Activated CD4-positive, alpha-beta memory T cell treated with anti-CD3 and anti-CD28 coated beads for 36 hours (primary cell): ENCODE measurements around the gene PDE1A. TPM values are rescaled to one million over a fixed set of nuclear protein-coding genes. Genes with fewer than 3 reads are reported as not detected.

Experiments
- CTCF ChIA-PET: fragments of 350-600 bp; sonication (Branson Sonifier 250); formaldehyde crosslinking; loops from one replicate; lab custom pipeline; 2021; ENCODE audit warnings: antibody characterized with exemption, inconsistent platforms; lab: Charles Lee
- POLR2A ChIA-PET: fragments of 350-600 bp; sonication (Branson Sonifier 250); formaldehyde crosslinking; loops from one replicate; lab custom pipeline; 2021; ENCODE audit warnings: antibody characterized with exemption; lab: Charles Lee
- DNase-seq: peaks from one replicate; pipeline ENCODE4 v3.0.0-alpha.2; 2020
- H3K27ac Mint-ChIP-seq: one replicate; pipeline ENCODE4 v1.8.0; 2021; ENCODE audit warnings: mixed read lengths
- H3K27me3 Mint-ChIP-seq: one replicate; pipeline ENCODE4 v1.8.0; 2021; ENCODE audit warnings: mixed read lengths
- H3K36me3 Mint-ChIP-seq: one replicate; pipeline ENCODE4 v1.8.0; 2021; ENCODE audit warnings: mixed read lengths
- H3K4me1 Mint-ChIP-seq: one replicate; pipeline ENCODE4 v1.8.0; 2021; ENCODE audit warnings: low read depth, mixed read lengths
- H3K4me3 Mint-ChIP-seq: one replicate; pipeline ENCODE4 v1.8.0; 2021; ENCODE audit warnings: mild to moderate bottlenecking, mixed read lengths
- H3K9me3 Mint-ChIP-seq: one replicate; pipeline ENCODE4 v1.8.0; 2021; ENCODE audit warnings: mixed read lengths
- intact Hi-C: fragments of 100-400 bp; cut with micrococcal nuclease; formaldehyde crosslinking; loops from one replicate; pipeline ENCODE4 v1.15.1; 2023
- total RNA-seq, 2 experiments: library from RNA; stranded (reverse); gene quantifications; one replicate each; pipeline ENCODE4 v1.2.3, GENCODE V29; 2021

PDE1A gene
- total RNA-seq, 2 experiments from 2014 or later = not detected

DNA sequence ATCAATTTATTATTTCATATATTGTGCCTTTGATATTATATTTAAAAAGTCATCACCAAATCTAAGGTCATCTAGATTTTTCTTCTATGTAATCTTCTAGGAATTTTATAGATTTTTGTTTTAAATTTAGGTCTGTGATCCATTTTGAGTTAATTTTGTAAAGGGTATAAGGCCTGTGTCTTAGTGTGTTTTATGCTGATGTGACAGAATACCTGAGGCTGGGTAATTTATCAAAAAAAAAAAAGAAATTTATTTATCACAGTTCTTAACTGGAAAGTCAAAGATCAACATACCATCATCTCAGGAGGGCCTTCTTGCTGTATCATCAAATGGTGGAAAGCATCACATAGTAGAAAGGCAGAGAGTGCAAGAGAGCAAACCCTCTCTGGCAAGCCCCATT is 216.2 kb downstream of the PDE1A start:
- Mint-ChIP-seq H3K36me3 (no peaks in the 10 kb centered on the region), H3K9me3 (no peaks in the 10 kb centered on the region), H3K4me1 (no peaks in the 10 kb centered on the region), H3K27ac (no peak overlapping the region), H3K4me3 (no peak overlapping the region), H3K27me3 (peaks cover 2% of the 10 kb centered on the region)
- ChIA-PET CTCF (no interaction called here), POLR2A (no interaction called here)
- DNase-seq = no peak
- intact Hi-C loops = no loop called here

DNA sequence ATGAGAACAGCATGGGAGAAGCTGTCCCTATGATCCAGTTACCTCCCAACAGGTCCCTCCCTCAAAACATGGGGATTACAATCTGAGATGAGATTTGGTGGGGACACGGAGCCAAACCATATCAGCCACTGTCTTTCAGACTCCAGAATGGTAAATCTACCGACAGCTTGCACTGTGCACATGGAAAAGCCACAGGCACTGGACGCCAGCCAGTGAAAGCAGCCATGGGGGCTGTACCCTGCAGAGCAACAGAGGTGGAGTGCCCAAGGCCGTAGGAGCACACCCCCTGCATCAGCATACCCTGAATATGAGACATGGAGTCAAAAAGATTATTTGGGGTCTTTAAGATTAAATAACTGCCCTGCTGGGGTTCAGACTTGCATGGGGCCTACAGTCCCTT is 218.4 kb downstream of the PDE1A start:
- H3K9me3 Mint-ChIP-seq = no peaks in the 10 kb centered on the region
- peaks cover 2% of the 10 kb centered on the region for H3K27me3 Mint-ChIP-seq
- POLR2A ChIA-PET = no interaction called here
- H3K4me3 Mint-ChIP-seq = no peak overlapping the region
- DNase-seq = no peak
- intact Hi-C loops = no loop called here
- H3K27ac Mint-ChIP-seq = no peak overlapping the region
- no peaks in the 10 kb centered on the region for H3K4me1 Mint-ChIP-seq
- CTCF ChIA-PET = no interaction called here
- no peaks in the 10 kb centered on the region for H3K36me3 Mint-ChIP-seq

DNA sequence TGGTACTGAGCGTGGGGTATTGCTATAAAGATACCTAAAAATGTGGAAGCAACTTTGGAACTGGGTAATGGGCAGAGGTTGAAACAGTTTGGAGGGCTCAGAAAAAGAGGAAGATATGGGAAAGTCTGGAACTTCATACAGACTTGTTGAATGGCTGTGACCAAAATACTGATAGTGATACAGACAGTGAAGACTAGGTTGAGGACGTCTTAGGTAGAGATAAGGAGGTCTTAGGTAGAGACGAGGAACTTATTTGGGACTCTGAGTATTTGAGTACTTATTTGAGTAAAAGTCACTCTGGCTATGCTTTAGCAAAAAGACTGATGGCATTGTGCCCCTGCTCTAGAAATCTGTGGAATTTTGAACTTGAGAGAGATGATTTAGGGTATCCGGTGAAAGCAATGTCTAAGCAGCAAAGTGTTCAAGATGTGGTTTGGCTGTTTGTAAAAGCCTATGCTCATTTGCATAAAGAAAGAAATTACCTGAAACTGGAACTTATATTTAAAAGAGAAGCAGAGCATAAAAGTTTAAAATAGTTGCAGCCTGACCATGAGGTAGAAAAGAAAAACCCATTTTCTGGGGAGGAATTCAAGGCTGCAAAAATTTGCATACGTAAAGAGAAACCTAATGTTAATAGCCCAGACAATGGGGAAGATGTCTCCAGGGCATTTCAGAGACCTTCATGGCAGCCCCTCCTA is 219.6 kb downstream of the PDE1A start:
- intact Hi-C loops = no loop called here
- no peaks in the 10 kb centered on the region for H3K9me3 Mint-ChIP-seq
- H3K27ac Mint-ChIP-seq = no peak overlapping the region
- no peak overlapping the region for H3K4me3 Mint-ChIP-seq
- no peaks in the 10 kb centered on the region for H3K36me3 Mint-ChIP-seq
- ChIA-PET POLR2A (no interaction called here), CTCF (no interaction called here)
- DNase-seq = no peak
- H3K27me3 Mint-ChIP-seq = peaks cover 2% of the 10 kb centered on the region
- no peaks in the 10 kb centered on the region for H3K4me1 Mint-ChIP-seq

DNA sequence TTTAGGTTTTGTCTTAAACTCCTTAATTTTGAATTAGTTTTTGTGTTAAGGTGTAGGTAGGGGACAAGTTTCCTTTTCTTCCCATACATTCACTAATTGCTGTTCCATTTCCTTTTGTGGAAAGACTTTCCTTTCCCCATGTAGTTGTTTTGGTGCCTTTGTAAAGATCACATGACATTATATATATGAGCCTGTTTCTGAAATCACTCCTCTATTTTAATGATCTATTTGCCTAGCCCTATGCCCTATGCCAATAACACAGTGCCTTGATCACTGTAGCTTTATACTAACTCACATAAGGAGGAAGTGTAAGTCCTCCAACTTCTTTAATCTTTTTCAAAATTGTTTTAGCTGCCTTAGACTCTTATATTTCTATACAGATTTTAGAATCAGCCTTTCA is 229.3 kb downstream of the PDE1A start:
- ChIA-PET POLR2A (no interaction called here), CTCF (no interaction called here)
- Mint-ChIP-seq H3K4me3 (no peak overlapping the region), H3K36me3 (no peaks in the 10 kb centered on the region), H3K9me3 (no peaks in the 10 kb centered on the region), H3K27ac (no peak overlapping the region), H3K4me1 (no peaks in the 10 kb centered on the region), H3K27me3 (peaks cover 2% of the 10 kb centered on the region)
- DNase-seq = no peak
- intact Hi-C loops = no loop called here

DNA sequence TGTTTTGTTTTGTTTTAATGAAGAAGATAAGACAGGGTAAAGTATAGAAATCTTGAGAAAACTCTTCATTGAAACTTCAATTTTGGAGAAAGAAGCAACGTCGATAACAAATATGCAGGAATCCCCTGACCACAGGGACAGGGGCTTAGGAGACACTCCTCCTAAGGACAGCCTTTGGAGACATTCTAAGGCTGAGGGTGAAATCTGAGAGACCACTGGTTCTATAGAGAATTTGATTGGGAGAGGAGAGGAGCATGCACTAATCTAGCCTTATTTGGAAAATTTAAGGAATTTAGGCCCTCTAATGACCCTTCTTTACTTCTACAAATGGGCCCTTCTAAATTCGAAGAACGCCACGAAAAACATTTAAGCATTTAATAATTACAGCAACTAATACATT is 233.5 kb downstream of the PDE1A start:
- no peak for DNase-seq
- intact Hi-C loops = no loop called here
- H3K9me3 Mint-ChIP-seq = no peaks in the 10 kb centered on the region
- H3K4me3 Mint-ChIP-seq = no peak overlapping the region
- peaks cover 4% of the 10 kb centered on the region for H3K27me3 Mint-ChIP-seq
- CTCF ChIA-PET = no interaction called here
- H3K4me1 Mint-ChIP-seq = no peaks in the 10 kb centered on the region
- no peak overlapping the region for H3K27ac Mint-ChIP-seq
- POLR2A ChIA-PET = no interaction called here
- no peaks in the 10 kb centered on the region for H3K36me3 Mint-ChIP-seq

DNA sequence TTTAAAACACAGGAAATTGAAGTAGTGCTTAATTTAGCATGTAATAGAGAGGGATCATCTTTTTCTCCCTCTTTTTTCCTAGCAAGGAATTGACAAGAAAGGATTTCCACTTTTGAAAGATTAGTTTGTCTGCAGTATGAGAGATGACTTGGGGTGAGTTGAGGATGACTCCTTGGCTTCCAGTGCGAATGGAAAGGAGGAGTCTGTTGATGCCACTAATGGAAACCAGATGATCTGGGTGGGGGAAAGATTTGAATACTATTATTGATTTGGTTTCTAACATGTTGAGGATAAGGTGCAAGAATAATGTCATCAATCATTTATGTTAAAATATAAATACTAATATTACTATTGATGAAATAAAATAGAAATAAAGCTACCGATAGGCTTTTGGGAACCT is 235.8 kb downstream of the PDE1A start:
- H3K4me3 Mint-ChIP-seq = no peak overlapping the region
- H3K27ac Mint-ChIP-seq = no peak overlapping the region
- intact Hi-C loops = no loop called here
- peaks cover 4% of the 10 kb centered on the region for H3K27me3 Mint-ChIP-seq
- POLR2A ChIA-PET = no interaction called here
- no peaks in the 10 kb centered on the region for H3K9me3 Mint-ChIP-seq
- H3K4me1 Mint-ChIP-seq = no peaks in the 10 kb centered on the region
- CTCF ChIA-PET = no interaction called here
- no peaks in the 10 kb centered on the region for H3K36me3 Mint-ChIP-seq
- DNase-seq = no peak

DNA sequence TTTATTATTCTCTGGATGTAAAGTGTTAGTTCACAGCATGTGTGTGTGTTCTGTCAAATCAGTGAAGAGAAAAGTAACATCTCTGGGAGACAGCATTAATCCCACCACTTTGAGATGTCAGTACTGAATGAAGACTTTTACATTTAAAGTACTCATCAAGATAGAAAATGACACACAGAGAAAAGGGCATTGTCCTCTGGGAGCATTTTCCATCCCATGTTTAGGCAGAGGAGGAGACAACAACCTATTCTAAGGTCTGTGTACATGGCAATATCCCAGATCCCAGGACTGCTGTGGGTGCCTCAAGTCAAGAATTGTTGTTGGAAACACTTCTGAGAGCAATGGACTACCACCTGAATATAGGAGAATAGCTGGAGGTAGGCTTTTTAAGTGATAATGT is 239.7 kb downstream of the PDE1A start:
- Mint-ChIP-seq H3K4me1 (no peaks in the 10 kb centered on the region), H3K36me3 (no peaks in the 10 kb centered on the region), H3K9me3 (peaks cover 8% of the 10 kb centered on the region), H3K27ac (no peak overlapping the region), H3K27me3 (peaks cover 5% of the 10 kb centered on the region), H3K4me3 (no peak overlapping the region)
- DNase-seq = no peak
- POLR2A ChIA-PET = no interaction called here
- intact Hi-C loops = loop anchor here (5.0 kb wide), 1 partner anchor 530 kb away; the partner anchor contains the start of gene DNAJC10
- CTCF ChIA-PET = interaction anchor here (0.7 to 4.6 kb wide), 7 partner anchors 8 to 793 kb away, joined by 3 to 22 read pairs (median 4); no protein-coding TSS in a partner anchor

DNA sequence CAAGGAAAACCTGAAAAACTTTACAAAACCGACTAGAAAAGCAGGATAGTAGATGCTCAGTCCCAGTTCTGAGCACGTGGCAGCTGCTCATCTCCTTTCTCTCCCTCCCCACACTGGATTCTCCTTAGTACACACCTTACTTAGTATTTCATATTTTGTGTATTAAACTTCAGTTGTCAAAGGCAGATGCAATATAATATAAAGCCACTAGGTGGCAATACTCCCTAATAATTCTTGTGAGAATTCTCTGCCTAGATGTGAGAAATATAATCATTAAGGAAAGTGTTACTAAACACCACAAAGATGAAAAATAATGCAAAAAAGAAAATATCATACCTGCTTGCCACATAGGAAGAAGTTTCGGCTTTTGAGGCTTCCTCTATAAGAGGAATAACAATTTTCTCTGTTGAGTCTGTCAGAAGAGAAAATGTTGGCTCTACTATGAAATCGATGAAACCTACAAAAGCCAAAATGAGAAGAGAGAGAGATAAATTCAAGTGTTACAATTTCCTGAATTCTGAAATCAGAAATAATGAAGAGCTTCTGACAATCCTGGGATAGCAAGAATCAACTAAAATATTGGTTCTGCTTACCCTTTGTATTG is 240.6 kb downstream of the PDE1A start:
- Mint-ChIP-seq H3K36me3 (no peaks in the 10 kb centered on the region), H3K27me3 (peaks cover 5% of the 10 kb centered on the region), H3K4me3 (no peak overlapping the region), H3K9me3 (peaks cover 8% of the 10 kb centered on the region), H3K4me1 (no peaks in the 10 kb centered on the region), H3K27ac (no peak overlapping the region)
- CTCF ChIA-PET = interaction anchor here (0.7 to 4.6 kb wide), 13 partner anchors 9 to 794 kb away, joined by 3 to 22 read pairs (median 3); no protein-coding TSS in a partner anchor
- DNase-seq = no peak
- POLR2A ChIA-PET = no interaction called here
- intact Hi-C loops = loop anchor here (1.0 to 5.0 kb wide), 3 partner anchors 463 to 794 kb away; partner anchors contain the start of gene DNAJC10

DNA sequence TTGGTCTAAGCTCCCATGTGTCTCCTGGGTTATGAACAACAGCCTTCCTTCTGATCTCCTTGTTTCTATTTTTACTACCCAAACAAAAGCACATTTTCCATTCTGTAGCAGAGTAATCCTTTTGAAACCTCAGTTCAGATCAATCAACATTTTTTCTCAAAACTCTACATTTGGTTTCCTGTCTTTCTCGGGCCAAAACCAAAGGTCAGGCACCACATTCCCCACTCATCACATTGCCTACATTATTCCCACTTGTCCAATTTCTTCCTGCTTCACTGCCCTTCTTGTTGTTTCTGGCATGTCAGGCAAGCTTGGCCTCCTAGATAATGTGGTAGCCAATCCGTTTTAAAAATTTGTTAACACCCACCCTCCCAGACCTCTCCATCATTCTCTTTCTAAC is 244.4 kb downstream of the PDE1A start:
- Mint-ChIP-seq H3K27me3 (peaks cover 3% of the 10 kb centered on the region), H3K4me1 (no peaks in the 10 kb centered on the region), H3K36me3 (no peaks in the 10 kb centered on the region), H3K9me3 (peaks cover 8% of the 10 kb centered on the region), H3K4me3 (no peak overlapping the region), H3K27ac (no peak overlapping the region)
- CTCF ChIA-PET = no interaction called here
- POLR2A ChIA-PET = no interaction called here
- intact Hi-C loops = no loop called here
- DNase-seq = no peak

DNA sequence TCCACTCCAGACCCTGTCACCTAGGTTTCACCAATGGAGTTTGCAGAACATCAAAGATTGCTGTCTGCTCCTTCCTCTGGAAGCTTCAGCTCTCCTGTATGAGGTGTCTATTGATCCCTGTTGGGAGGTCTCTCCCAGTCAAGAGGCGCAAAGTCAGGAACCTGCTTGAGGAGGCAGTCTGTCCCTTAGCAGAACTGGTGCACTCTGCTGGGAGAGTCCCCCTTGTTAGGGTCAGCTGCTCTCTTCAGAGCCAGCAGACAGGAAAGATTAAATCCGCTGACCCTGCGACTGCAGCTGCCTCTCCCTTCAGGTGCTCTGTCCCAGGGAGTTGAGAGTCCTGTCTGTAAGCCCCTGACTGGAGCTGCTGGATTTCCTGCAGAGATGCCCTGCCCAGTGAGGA is 245.5 kb downstream of the PDE1A start:
- peaks cover 3% of the 10 kb centered on the region for H3K27me3 Mint-ChIP-seq
- H3K36me3 Mint-ChIP-seq = no peaks in the 10 kb centered on the region
- no peaks in the 10 kb centered on the region for H3K4me1 Mint-ChIP-seq
- intact Hi-C loops = no loop called here
- ChIA-PET CTCF (no interaction called here), POLR2A (no interaction called here)
- H3K4me3 Mint-ChIP-seq = no peak overlapping the region
- peaks cover 8% of the 10 kb centered on the region for H3K9me3 Mint-ChIP-seq
- no peak overlapping the region for H3K27ac Mint-ChIP-seq
- DNase-seq = no peak

DNA sequence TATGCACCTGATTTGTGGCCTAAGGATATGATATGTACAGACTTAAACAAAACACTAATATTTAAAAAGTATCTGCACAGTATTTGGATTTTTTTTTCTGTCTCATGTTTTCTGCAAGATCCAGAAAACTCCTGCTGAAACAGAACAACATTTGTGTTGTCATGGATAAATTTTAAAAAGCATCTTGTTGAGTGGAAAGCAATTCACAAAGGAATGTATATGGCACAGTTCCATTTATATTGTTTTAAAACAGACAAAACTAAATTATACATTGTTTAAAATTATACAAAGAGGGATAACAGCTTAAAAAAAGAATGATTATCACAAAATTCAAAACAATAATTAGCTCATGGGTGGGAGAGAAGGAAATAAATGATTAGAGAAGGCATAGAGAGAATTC is 247.7 kb downstream of the PDE1A start:
- Mint-ChIP-seq H3K36me3 (no peaks in the 10 kb centered on the region), H3K4me3 (no peak overlapping the region), H3K4me1 (no peaks in the 10 kb centered on the region), H3K27me3 (peaks cover 3% of the 10 kb centered on the region), H3K27ac (no peak overlapping the region), H3K9me3 (peaks cover 8% of the 10 kb centered on the region)
- intact Hi-C loops = no loop called here
- POLR2A ChIA-PET = no interaction called here
- no peak for DNase-seq
- CTCF ChIA-PET = no interaction called here

DNA sequence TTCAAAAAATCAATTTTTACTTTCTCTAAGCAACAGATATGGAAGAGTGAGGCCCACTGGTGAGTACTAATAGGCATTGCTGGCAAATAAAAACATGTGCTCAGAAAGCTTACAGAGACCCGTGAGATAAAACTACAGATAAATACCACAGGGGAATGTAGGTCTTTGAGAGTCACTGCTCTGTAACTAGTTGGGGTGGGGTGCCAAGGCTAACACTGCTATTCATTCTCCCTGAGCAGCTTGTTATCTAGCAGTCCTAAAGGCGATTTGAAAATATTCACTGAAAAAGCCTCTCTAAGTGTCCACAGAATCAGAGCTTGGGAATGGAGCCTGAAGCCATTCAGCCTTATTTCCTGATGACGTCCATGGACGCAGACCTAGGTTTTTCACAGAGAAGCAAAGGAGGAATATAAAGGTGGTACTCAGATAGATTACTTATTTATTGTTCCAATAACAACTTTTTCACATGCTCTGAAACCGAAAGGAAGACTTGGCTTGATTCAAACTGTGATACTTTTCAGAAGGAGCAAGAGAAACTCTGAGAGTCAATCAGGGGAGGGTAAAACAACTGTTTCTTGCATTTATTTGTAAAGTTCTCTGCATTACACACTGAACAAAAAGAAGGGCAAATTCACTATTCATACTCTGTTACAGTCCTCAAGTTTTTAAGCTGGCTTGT is 252.8 kb downstream of the PDE1A start:
- no peak for DNase-seq
- Mint-ChIP-seq H3K27ac (no peak overlapping the region), H3K4me1 (no peaks in the 10 kb centered on the region), H3K9me3 (no peaks in the 10 kb centered on the region), H3K36me3 (no peaks in the 10 kb centered on the region), H3K4me3 (no peak overlapping the region), H3K27me3 (no peaks in the 10 kb centered on the region)
- intact Hi-C loops = no loop called here
- ChIA-PET CTCF (interaction anchor here (1.1 kb wide), 1 partner anchor 806 kb away, joined by 3 read pairs; no protein-coding TSS in a partner anchor), POLR2A (no interaction called here)
